PC-3 (cell line): ENCODE results near the gene MARK2.
"Not testable (repeated sequence)": the region's sequence is repeated elsewhere in the genome, so short reads cannot be mapped to it uniquely, and the experiment has no call there.

Experiments
- CTCF ChIP-seq: fragments of 300-600 bp; sonication (generic); conservative IDR thresholded peaks from 2 replicates; pipeline ENCODE4 v1.5.1; 2017; ENCODE audit warnings: antibody characterized with exemption, low read depth, mild to moderate bottlenecking, low read length
- EZH2 ChIP-seq: fragments of 300-600 bp; sonication (generic); IDR thresholded peaks from one replicate; pipeline ENCODE4 v1.6.1; 2017; ENCODE audit warnings: antibody characterized with exemption, mild to moderate bottlenecking, low read length; ENCODE audit not compliant: unreplicated experiment
- EZH2phosphoT487 ChIP-seq: fragments of 300-600 bp; sonication (generic); IDR thresholded peaks from 2 replicates; pipeline ENCODE4 v1.6.1; 2018; ENCODE audit warnings: mild to moderate bottlenecking, antibody characterized with exemption, low read length, borderline replicate concordance

- TF ChIP-seq EZH2, CTCF, EZH2phosphoT487: not testable (repeated sequence)
Observed at GRCh38 chr11:63863620-63864019, 24.7 kb downstream of the MARK2 start.
